WTC11 (cell line): ENCODE data around the gene NRXN3. TPM values are rescaled to one million over a fixed set of nuclear protein-coding genes. Genes with fewer than 3 reads are reported as not detected.

Experiments used
- ATAC-seq: fragments of 200-7000 bp; cut with Tn5 transposase; 2 replicates; pipeline ENCODE4 v1.10.0; 2021; ENCODE audit warnings: mild to moderate bottlenecking, moderate library complexity
- CTCF ChIA-PET: fragments of 300-600 bp; sonication (Branson Sonifier 250); formaldehyde crosslinking; loops from one replicate; lab custom pipeline; 2021; ENCODE audit warnings: antibody characterized with exemption; lab: Charles Lee
- POLR2A ChIA-PET: fragments of 350-600 bp; sonication (Branson Sonifier 250); formaldehyde crosslinking; loops from one replicate; lab custom pipeline; 2021; ENCODE audit warnings: antibody characterized with exemption; lab: Charles Lee
- DNase-seq: peaks from one replicate; pipeline ENCODE4 v3.0.0; 2021; ENCODE audit warnings: low spot score
- H3K27ac Mint-ChIP-seq: 2 replicates; pipeline ENCODE4 v1.8.0; 2021; ENCODE audit warnings: mixed read lengths
- H3K27me3 Mint-ChIP-seq: 2 replicates; pipeline ENCODE4 v1.8.0; 2021; ENCODE audit warnings: low read depth, mild to moderate bottlenecking, moderate library complexity, mixed read lengths
- H3K36me3 Mint-ChIP-seq: 2 replicates; pipeline ENCODE4 v1.8.0; 2021; ENCODE audit warnings: mixed read lengths
- H3K4me1 Mint-ChIP-seq: 2 replicates; pipeline ENCODE4 v1.8.0; 2022; ENCODE audit warnings: mixed read lengths
- H3K4me3 Mint-ChIP-seq: 2 replicates; pipeline ENCODE4 v1.8.0; 2021; ENCODE audit warnings: mild to moderate bottlenecking, moderate library complexity, mixed read lengths
- H3K9me3 Mint-ChIP-seq: 2 replicates; pipeline ENCODE4 v1.8.0; 2021; ENCODE audit warnings: mixed read lengths
- CREM ChIP-seq: sonication (generic); formaldehyde crosslinking; IDR thresholded peaks from 2 replicates; pipeline ENCODE4 v1.8.1; 2022; ENCODE audit warnings: mild to moderate bottlenecking, missing genetic modification reagents, moderate library complexity
- EMX1 ChIP-seq: fragments of 250-450 bp; sonication (Bioruptor Pico); IDR thresholded peaks from 2 replicates; pipeline ENCODE4 v1.8.0; 2021; ENCODE audit warnings: mild to moderate bottlenecking
- IRF2 ChIP-seq: sonication (generic); formaldehyde crosslinking; IDR thresholded peaks from 2 replicates; pipeline ENCODE4 v1.8.0; 2022; ENCODE audit warnings: low read depth, missing genetic modification reagents, borderline replicate concordance
- MYBL2 ChIP-seq: sonication (generic); formaldehyde crosslinking; IDR thresholded peaks from 2 replicates; pipeline ENCODE4 v1.8.1; 2023; ENCODE audit warnings: mild to moderate bottlenecking, moderate library complexity, missing genetic modification reagents
- NR2C2 ChIP-seq: sonication (generic); formaldehyde crosslinking; IDR thresholded peaks from 2 replicates; pipeline ENCODE4 v1.8.0; 2022; ENCODE audit warnings: mild to moderate bottlenecking, missing genetic modification reagents
- SMAD3 ChIP-seq: sonication (generic); formaldehyde crosslinking; IDR thresholded peaks from 2 replicates; pipeline ENCODE4 v1.8.0; 2022; ENCODE audit warnings: missing genetic modification reagents, mild to moderate bottlenecking, borderline replicate concordance
- SOX15 ChIP-seq: fragments of 250-450 bp; sonication (Bioruptor Pico); IDR thresholded peaks from 2 replicates; pipeline ENCODE4 v1.9.0; 2021; ENCODE audit warnings: mild to moderate bottlenecking
- TEAD4 ChIP-seq: sonication (generic); formaldehyde crosslinking; IDR thresholded peaks from 2 replicates; pipeline ENCODE4 v1.8.0; 2022; ENCODE audit warnings: mild to moderate bottlenecking, missing genetic modification reagents
- ZNF121 ChIP-seq: sonication (generic); formaldehyde crosslinking; IDR thresholded peaks from 2 replicates; pipeline ENCODE4 v1.8.0; 2023; ENCODE audit warnings: missing genetic modification reagents
- ZNF138 ChIP-seq: sonication (generic); formaldehyde crosslinking; conservative IDR thresholded peaks from 2 replicates; pipeline ENCODE4 v1.8.1; 2022; ENCODE audit warnings: mild to moderate bottlenecking, moderate library complexity, missing genetic modification reagents
- ZNF263 ChIP-seq: sonication (generic); formaldehyde crosslinking; IDR thresholded peaks from 2 replicates; pipeline ENCODE4 v1.8.1; 2022; ENCODE audit warnings: low read depth, mild to moderate bottlenecking, moderate library complexity, missing genetic modification reagents
- ZNF416 ChIP-seq: fragments of 250-450 bp; sonication (Bioruptor Pico); IDR thresholded peaks from 2 replicates; pipeline ENCODE4 v1.9.0; 2021; ENCODE audit warnings: mild to moderate bottlenecking, inconsistent platforms
- ZNF423 ChIP-seq: fragments of 250-450 bp; sonication (Bioruptor Pico); IDR thresholded peaks from 2 replicates; pipeline ENCODE4 v2.1.2; 2022; ENCODE audit warnings: mild to moderate bottlenecking, moderate library complexity
- total RNA-seq: library from RNA; stranded (reverse); gene quantifications from 3 replicates; pipeline ENCODE4 v1.2.3, GENCODE V29; 2021
- TF ChIP-seq, protein P1 (sequence below): fragments of 250-450 bp; sonication (Bioruptor Pico); IDR thresholded peaks from 2 replicates; pipeline ENCODE4 v2.1.2; 2022; ENCODE audit warnings: mild to moderate bottlenecking, moderate library complexity
- TF ChIP-seq, protein P2 (sequence below): sonication (generic); formaldehyde crosslinking; IDR thresholded peaks from 2 replicates; pipeline ENCODE4 v1.8.0; 2023; ENCODE audit warnings: mild to moderate bottlenecking, missing genetic modification reagents
- TF ChIP-seq, protein P3 (sequence below): sonication (generic); formaldehyde crosslinking; IDR thresholded peaks from 2 replicates; pipeline ENCODE4 v1.8.1; 2022; ENCODE audit warnings: mild to moderate bottlenecking, missing genetic modification reagents, moderate library complexity, borderline replicate concordance
- TF ChIP-seq, protein P4 (sequence below): sonication (generic); formaldehyde crosslinking; IDR thresholded peaks from 2 replicates; pipeline ENCODE4 v1.8.0; 2023; ENCODE audit warnings: missing genetic modification reagents, mild to moderate bottlenecking, borderline replicate concordance
- TF ChIP-seq, protein P5 (sequence below): fragments of 250-450 bp; sonication (Bioruptor Pico); IDR thresholded peaks from 2 replicates; pipeline ENCODE4 v1.9.0; 2021; ENCODE audit warnings: mild to moderate bottlenecking
- TF ChIP-seq, protein P6 (sequence below): sonication (generic); formaldehyde crosslinking; IDR thresholded peaks from 2 replicates; pipeline ENCODE4 v1.8.1; 2022; ENCODE audit warnings: low read depth, mild to moderate bottlenecking, moderate library complexity, missing genetic modification reagents, borderline replicate concordance

Gene NRXN3
- total RNA-seq, 1 experiment from 2014 or later, result 3.0 TPM

DNA sequence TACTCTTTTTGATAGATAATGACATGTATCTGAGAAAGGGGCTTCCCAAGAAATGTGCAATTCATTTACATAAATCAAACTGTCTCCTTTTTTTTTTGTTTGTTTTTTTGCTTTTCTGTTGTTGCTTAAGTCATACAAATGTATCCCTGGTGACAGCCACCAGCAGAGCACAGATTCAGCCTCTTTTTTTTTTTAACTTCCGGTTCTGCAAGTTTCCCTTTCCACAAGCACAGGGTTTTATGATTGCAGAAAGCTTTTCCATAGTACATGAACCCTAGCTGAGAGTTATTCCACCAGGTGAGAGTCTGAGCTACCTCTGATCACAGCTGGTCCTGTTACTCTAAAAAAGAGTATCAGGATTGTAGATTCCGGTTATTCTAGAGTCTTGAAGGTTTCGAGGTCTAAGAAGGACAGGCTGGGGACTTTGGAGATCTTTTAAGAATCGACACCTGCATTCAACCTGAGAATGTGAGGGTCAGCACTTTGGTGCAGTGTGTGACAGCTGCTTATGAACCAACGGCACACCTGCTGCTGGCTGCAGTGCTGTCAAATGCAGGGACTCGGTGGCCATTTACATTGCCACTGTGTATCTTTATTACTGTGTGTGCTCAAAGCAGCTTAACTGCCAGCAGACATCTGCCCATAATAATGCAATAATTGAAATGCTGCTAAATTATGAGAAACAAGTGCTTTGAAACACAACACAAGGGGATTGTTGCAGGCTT is 551.7 kb downstream of the NRXN3 start:
- no peaks in the 10 kb centered on the region for H3K27me3 Mint-ChIP-seq
- H3K4me3 Mint-ChIP-seq, result no peak overlapping the region
- H3K27ac Mint-ChIP-seq, result no peak overlapping the region
- H3K36me3 Mint-ChIP-seq, result no peaks in the 10 kb centered on the region
- POLR2A ChIA-PET, result no interaction called here
- CTCF ChIA-PET, result no interaction called here
- H3K9me3 Mint-ChIP-seq, result no peaks in the 10 kb centered on the region
- DNase-seq, result no peak
- no peak for ATAC-seq
- H3K4me1 Mint-ChIP-seq, result peaks cover 39% of the 10 kb centered on the region
- TF ChIP-seq SOX15 (CRISPR knock-in tag) (no peak), CREM (CRISPR knock-in tag) (no peak), ZNF138 (CRISPR knock-in tag) (no peak)
- TF ChIP-seq, protein P1, sequence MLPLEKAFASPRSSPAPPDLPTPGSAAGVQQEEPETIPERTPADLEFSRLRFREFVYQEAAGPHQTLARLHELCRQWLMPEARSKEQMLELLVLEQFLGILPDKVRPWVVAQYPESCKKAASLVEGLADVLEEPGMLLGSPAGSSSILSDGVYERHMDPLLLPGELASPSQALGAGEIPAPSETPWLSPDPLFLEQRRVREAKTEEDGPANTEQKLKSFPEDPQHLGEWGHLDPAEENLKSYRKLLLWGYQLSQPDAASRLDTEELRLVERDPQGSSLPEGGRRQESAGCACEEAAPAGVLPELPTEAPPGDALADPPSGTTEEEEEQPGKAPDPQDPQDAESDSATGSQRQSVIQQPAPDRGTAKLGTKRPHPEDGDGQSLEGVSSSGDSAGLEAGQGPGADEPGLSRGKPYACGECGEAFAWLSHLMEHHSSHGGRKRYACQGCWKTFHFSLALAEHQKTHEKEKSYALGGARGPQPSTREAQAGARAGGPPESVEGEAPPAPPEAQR (CRISPR knock-in tag), result no peak

DNA sequence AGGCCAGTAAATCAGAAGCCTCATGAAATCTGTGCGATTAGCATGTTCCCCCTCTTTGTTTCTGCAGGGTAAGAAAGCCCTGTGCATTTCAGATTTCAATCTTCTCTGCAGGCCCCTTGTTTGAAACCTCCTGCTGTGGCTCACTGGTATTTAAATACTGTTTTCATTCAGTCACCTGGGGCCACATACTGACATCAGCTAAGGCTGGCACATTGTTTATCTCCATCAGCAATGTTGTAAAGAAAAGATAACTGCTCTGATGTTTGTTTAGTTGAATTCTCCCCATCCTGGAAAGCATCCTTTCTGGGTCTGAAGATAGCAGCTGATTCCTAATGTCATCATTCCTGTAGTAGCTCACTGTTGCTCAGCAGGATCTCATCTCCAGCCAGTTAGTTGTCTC is 554.9 kb downstream of the NRXN3 start:
- no peak for DNase-seq
- Mint-ChIP-seq H3K4me3 (no peak overlapping the region), H3K27ac (no peak overlapping the region), H3K4me1 (peaks cover 46% of the 10 kb centered on the region), H3K9me3 (no peaks in the 10 kb centered on the region), H3K27me3 (no peaks in the 10 kb centered on the region), H3K36me3 (no peaks in the 10 kb centered on the region)
- TF ChIP-seq ZNF423 (CRISPR knock-in tag) (peak; percentile 40; the same call in 1 of the 2 replicates), IRF2 (CRISPR knock-in tag) (no peak)
- ChIA-PET CTCF (no interaction called here), POLR2A (no interaction called here)
- ATAC-seq, result peak; percentile 70

DNA sequence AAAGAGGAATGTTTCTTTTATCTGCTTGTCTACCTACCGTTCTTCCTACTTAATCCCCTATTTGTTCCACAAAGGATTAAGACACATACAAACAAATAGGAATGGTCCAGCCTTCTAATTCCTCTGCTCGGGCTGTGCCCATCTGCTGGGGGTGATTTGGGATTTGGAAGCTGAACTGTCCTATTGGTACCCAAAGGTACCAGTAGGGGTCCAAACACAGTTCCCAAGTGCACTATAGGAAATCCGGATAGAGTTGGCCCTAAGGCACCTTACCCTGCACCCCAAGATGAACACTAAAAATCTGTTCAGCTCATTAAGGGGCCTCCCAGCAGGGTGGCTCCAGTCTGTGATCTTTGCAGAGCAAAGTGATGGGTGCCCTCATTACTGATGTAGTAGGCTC is 566.9 kb downstream of the NRXN3 start:
- TF ChIP-seq ZNF416 (no peak), ZNF263 (CRISPR knock-in tag) (no peak), NR2C2 (CRISPR knock-in tag) (no peak), ZNF121 (CRISPR knock-in tag) (no peak), MYBL2 (CRISPR knock-in tag) (no peak), SMAD3 (CRISPR knock-in tag) (no peak), EMX1 (CRISPR knock-in tag) (no peak), TEAD4 (no peak), ZNF423 (CRISPR knock-in tag) (no peak)
- TF ChIP-seq, protein P2, sequence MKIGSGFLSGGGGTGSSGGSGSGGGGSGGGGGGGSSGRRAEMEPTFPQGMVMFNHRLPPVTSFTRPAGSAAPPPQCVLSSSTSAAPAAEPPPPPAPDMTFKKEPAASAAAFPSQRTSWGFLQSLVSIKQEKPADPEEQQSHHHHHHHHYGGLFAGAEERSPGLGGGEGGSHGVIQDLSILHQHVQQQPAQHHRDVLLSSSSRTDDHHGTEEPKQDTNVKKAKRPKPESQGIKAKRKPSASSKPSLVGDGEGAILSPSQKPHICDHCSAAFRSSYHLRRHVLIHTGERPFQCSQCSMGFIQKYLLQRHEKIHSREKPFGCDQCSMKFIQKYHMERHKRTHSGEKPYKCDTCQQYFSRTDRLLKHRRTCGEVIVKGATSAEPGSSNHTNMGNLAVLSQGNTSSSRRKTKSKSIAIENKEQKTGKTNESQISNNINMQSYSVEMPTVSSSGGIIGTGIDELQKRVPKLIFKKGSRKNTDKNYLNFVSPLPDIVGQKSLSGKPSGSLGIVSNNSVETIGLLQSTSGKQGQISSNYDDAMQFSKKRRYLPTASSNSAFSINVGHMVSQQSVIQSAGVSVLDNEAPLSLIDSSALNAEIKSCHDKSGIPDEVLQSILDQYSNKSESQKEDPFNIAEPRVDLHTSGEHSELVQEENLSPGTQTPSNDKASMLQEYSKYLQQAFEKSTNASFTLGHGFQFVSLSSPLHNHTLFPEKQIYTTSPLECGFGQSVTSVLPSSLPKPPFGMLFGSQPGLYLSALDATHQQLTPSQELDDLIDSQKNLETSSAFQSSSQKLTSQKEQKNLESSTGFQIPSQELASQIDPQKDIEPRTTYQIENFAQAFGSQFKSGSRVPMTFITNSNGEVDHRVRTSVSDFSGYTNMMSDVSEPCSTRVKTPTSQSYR (CRISPR knock-in tag), result no peak
- TF ChIP-seq, protein P3, sequence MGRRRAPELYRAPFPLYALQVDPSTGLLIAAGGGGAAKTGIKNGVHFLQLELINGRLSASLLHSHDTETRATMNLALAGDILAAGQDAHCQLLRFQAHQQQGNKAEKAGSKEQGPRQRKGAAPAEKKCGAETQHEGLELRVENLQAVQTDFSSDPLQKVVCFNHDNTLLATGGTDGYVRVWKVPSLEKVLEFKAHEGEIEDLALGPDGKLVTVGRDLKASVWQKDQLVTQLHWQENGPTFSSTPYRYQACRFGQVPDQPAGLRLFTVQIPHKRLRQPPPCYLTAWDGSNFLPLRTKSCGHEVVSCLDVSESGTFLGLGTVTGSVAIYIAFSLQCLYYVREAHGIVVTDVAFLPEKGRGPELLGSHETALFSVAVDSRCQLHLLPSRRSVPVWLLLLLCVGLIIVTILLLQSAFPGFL (CRISPR knock-in tag), result no peak
- TF ChIP-seq, protein P4, sequence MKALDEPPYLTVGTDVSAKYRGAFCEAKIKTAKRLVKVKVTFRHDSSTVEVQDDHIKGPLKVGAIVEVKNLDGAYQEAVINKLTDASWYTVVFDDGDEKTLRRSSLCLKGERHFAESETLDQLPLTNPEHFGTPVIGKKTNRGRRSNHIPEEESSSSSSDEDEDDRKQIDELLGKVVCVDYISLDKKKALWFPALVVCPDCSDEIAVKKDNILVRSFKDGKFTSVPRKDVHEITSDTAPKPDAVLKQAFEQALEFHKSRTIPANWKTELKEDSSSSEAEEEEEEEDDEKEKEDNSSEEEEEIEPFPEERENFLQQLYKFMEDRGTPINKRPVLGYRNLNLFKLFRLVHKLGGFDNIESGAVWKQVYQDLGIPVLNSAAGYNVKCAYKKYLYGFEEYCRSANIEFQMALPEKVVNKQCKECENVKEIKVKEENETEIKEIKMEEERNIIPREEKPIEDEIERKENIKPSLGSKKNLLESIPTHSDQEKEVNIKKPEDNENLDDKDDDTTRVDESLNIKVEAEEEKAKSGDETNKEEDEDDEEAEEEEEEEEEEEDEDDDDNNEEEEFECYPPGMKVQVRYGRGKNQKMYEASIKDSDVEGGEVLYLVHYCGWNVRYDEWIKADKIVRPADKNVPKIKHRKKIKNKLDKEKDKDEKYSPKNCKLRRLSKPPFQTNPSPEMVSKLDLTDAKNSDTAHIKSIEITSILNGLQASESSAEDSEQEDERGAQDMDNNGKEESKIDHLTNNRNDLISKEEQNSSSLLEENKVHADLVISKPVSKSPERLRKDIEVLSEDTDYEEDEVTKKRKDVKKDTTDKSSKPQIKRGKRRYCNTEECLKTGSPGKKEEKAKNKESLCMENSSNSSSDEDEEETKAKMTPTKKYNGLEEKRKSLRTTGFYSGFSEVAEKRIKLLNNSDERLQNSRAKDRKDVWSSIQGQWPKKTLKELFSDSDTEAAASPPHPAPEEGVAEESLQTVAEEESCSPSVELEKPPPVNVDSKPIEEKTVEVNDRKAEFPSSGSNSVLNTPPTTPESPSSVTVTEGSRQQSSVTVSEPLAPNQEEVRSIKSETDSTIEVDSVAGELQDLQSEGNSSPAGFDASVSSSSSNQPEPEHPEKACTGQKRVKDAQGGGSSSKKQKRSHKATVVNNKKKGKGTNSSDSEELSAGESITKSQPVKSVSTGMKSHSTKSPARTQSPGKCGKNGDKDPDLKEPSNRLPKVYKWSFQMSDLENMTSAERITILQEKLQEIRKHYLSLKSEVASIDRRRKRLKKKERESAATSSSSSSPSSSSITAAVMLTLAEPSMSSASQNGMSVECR, result no peak
- TF ChIP-seq, protein P5, sequence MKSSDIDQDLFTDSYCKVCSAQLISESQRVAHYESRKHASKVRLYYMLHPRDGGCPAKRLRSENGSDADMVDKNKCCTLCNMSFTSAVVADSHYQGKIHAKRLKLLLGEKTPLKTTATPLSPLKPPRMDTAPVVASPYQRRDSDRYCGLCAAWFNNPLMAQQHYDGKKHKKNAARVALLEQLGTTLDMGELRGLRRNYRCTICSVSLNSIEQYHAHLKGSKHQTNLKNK (CRISPR knock-in tag), result no peak
- TF ChIP-seq, protein P6, sequence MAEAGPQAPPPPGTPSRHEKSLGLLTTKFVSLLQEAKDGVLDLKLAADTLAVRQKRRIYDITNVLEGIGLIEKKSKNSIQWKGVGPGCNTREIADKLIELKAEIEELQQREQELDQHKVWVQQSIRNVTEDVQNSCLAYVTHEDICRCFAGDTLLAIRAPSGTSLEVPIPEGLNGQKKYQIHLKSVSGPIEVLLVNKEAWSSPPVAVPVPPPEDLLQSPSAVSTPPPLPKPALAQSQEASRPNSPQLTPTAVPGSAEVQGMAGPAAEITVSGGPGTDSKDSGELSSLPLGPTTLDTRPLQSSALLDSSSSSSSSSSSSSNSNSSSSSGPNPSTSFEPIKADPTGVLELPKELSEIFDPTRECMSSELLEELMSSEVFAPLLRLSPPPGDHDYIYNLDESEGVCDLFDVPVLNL (CRISPR knock-in tag), result no peak
- TF ChIP-seq, all 79 proteins: peak for 0
- CTCF ChIA-PET, result interaction anchor here (1.3 to 1.6 kb wide), 2 partner anchors 8 to 14 kb away, joined by 3 to 8 read pairs; no protein-coding TSS in a partner anchor
- peak; percentile 70 for ATAC-seq

More for the DNA sequence above, 566.9 kb downstream of the NRXN3 start:
- Mint-ChIP-seq H3K9me3 (peaks cover 16% of the 10 kb centered on the region), H3K27ac (no peak overlapping the region), H3K4me1 (peaks cover 21% of the 10 kb centered on the region), H3K4me3 (no peak overlapping the region), H3K36me3 (no peaks in the 10 kb centered on the region), H3K27me3 (no peaks in the 10 kb centered on the region)
- POLR2A ChIA-PET, result no interaction called here
- no peak for DNase-seq
